Effector CD8-positive, alpha-beta T cell (primary cell): Measurements from ENCODE around the gene GGACT.

Source experiments
- DNase-seq: peaks from one replicate; lab custom pipeline; 2025; lab: John Stamatoyannopoulos, UW

Gene GGACT

DNA sequence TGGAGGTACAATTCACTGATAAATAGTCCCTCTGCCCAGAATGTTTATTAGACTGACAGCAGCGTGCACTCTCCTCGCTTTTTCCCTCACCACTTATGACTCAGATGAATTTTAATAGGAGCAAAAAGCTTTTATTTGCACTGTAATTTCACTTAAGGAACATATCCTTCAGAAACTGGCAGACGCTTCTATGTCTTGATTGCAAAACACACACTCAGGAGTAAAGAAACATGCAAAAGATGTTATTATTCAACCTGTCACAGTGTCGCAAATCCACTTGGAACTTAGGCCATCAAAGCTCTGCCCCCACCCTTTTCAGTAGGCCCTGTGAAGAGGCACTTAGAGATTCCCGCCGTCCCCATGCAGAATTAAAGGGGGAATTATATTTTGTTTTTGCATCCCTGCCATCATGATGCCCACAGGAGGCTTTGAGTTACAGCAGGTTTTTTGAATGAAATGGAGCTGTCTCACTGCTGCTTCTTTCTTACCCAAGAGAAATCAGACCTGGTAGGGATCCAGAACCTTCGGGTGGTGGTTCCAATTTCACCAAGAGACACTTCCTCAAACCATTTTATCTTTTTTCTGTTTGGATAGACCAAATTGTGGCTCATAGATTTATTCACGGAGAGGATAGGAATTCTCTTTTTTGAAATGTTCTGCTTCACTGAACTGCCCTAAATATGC, 74.5 kb downstream of the GGACT start:
- DNase-seq = no peak

DNA sequence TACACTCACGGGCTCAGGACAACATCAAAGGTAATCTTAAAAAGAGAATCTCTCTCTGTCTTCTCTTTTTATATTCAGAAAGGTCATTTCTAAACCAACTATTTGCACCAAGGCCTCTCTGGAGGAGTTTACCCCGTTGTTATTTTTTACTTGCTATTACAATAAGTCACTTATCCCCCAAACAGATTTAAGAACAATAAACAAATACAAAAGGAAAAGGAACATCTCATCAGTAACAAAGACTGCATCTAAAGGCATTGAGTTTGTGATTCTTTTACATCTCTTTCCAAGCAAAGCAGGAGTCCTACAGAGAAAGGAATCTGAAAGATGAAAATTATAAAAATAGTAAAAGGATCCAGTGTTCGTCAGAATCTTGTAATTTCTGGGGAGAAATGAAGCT, 75.4 kb downstream of the GGACT start:
- DNase-seq = no peak

DNA sequence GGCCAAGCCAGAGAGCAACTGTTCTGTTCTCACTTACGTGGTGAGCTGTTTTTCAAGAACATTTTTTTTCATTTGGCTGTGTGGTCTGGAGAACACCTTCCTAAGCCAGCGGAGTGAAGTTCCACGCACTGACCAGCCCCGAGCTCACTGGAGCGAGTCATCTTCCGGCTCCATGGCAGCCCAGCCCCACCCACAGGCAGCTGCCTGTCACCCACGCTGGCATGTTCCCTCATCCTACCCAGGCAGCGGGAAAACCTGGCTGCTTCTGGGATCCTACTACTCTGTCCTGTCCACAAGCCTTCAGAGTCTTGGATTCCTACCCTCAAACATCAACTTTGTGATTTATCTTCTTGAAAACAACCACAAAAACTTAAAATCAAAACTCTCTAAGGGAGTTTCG, 76.2 kb downstream of the GGACT start:
- DNase-seq = no peak

DNA sequence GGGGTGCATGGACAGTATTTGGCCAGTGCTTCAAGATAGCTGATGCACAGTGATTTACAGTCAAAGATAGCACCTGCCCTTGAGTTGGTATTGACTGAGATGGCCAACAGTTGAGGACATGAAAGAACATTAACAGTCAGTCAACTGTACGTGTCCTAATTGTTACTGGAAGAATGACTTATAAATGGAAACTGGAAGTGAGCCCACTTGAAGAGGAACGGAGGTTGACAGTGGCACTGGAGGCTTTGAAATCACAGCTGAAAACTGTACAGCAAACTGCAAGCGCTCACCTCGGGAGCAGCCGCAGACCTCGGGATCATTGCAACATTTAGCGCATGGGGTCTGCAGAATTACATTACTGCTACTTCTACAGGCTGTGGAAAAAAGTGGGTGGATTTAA, 77.1 kb downstream of the GGACT start:
- DNase-seq = no peak

DNA sequence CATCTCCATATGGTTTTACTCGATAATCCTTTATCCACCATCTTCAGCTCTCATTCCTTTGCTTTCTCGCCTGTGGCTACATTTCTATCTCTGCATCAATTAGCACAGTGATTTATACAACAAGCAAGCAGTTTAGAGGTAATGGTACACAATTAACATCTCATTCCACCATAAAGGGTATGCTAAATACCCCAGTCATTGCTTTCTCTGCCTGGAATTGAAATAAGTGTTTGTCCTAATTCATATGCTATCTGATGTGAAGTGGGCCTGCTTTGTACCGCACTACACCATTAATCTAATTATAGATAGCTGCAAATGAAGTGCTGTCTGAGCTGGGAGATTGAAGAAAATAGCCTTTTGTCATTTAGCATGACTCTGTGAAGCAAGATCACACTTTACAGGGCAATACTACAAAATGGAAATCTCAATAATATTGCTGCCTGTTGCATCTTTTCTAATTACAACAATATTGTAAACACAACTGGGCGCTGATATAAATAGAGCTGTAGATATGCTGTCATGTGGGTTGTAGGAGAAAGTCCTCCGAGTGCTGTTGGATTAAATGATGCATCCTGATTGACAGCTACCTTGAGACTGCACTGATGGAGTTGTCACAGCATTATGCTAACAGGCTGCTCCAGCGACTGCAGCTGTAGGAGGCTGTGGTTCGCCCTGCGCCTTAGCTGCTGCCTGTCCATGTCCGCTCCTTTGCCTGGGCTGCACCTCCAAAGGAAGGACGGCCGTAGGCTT, 78.2 kb downstream of the GGACT start:
- no peak for DNase-seq

DNA sequence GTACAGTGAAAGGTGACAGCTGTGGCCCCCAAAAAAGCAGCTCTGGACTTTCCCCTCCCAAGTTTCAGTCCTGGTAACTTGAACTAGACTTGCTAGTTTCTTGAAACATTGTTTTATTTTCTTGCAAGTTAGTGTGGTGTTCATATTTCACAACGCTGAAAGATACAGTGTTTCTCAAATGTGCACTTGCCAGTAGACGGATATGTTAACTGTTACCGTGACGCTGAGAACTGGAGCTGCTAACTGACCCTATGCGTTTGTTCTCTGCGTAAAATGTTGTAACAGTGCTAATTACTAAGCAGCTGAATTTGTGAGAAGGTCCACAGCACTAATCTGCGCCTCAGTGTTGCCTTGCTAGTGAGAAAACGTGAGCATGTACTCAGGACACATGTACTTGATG, 79.6 kb downstream of the GGACT start:
- DNase-seq = no peak

DNA sequence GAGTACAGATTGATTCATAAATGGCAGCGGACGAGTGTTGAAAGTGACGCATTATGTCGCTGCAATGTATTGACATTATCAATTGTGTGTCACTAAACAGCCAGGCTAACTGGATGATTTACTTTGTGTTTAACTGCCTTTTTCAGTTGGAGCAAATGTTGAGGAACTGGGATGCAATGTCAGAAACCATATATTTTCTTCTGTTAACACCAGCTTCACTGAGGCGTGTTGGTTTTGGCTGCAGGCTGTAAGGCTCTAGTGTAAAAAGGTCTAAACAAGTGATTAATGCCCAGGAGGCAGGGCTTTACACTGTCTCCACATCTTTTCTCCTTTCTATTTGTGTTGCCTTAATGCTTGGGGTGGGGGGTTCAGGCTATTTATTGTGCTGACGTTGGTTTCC, 80.1 kb downstream of the GGACT start:
- no peak for DNase-seq

DNA sequence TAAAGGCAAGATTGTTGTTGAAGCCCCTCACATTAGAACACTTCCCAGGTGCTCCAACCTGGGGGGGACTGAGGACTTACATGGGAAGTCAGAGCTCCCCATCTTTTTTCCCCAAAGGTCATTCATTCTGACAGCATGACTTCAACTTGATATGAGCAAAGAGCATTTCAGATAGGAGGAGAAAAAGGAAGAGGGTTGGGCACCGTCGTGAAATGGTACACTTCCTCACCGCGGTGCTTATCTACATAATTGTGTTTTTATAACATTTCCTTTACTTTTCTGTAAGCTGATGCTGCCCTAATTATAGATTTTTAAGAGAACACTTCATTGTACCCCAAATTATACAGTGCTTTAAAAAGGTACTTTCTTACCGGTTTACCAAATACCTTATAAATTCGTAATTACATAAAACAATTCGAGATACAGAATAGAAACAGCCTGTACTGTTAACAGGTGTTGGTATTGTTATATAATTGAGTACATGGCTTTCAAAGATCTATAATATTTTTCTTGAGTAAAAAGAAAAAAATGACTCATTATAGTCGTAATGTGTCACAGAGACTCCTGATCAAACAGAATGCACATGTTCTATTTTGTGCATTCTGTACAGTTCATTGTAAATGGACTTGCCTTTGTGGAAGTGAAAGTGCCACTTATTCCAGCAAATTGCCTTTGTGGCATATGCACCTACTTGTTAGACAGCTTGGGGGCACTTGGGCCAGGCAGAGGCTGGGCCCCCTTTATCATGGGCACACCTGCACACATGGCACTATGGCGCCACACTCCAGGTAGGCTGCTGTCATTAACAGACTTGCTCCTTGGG, 81.8 kb downstream of the GGACT start:
- no peak for DNase-seq

DNA sequence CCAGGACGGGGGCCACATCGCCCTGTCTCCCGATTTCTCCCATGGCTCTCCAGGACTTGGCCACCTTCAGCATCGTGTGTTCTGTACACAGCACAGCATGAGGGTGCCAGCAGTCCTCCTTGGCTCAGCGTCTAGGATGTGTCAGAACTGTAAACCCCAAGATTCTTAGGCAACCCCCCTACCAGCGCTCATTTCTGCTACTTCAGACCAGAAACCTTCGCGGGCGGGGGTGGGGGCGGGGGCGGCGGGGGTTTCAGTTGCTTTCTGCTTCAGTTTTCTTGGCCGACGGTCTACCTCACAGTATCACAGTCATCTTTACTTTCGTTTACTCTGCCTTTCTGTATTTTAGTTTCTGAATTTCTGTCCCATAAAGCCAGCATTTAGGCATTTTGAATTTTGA, 82.4 kb downstream of the GGACT start:
- no peak for DNase-seq

DNA sequence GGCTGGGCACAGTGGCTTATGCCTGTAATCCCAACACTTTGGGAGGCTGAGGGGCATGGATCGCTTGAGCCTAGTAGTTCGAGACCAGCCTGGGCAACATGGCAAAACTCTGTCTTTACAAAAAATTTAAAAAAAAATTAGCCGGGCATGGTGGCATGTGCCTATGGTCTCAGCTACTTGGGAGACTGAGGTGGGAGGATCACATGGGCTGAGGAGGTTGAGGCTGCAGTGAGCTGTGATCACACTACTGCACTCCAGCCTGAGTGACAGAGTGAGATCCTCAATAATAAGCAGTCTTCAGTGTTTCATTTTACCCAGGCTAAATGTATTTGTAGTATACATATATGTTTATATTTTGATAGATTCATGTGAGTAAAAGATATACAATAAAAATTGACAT, 85.0 kb downstream of the GGACT start:
- DNase-seq = no peak

DNA sequence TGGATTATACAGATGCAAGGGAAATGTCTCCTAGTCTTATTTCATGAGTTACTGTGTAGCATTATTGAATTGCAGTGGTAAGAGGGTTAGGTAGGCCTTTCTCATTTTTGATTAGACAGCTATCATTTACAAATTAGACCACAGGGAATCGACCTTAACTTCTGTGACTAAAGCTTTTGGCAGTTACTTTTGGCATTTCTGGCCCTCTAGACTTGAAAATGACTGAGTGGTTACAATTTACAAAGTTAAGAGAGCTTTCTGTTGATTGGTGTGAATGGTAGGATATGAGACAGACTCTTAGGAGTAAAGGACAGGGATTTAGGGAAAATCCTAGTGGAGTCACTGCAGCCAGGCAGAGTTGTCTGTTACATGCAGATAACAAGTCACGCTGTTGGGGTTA, 86.1 kb downstream of the GGACT start:
- DNase-seq = no peak

DNA sequence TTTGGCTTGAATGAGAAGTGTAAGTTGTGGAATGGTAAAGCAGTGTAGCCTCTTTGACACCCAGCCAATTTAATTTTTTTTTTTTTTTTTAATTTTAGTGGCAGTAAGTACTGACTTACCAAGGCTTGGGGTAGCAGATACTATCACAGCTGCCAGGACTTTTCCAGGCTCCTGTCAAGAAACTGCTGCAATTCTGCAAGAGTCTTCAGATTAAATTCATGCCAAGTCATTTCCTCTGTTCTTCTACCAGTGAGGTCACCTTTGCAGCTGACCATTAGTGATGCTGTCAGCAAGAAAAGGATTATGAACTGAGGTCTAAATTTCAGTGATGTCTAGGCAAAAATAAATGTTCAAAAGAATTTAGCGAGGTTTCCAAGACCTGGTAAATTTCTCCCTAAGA, 91.2 kb downstream of the GGACT start:
- DNase-seq = no peak

DNA sequence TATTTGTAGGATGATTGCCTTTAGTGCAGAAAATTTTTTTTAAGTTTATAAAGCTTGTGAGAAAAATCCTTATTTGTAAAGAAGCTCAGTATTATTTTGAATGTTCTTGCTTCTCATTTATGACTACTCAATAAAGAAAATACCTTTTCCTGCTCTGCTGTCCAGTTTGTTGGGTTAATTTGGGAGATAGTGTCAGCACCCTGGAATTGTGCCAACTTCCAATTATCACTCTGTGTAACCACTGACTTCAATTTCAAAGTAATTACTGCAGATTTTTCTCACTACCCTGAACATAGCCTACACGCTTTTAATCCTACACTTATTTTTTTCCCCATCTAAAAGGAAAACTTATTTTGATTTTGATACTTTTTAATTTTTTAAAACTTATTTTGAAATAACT, 93.1 kb downstream of the GGACT start:
- DNase-seq = no peak

DNA sequence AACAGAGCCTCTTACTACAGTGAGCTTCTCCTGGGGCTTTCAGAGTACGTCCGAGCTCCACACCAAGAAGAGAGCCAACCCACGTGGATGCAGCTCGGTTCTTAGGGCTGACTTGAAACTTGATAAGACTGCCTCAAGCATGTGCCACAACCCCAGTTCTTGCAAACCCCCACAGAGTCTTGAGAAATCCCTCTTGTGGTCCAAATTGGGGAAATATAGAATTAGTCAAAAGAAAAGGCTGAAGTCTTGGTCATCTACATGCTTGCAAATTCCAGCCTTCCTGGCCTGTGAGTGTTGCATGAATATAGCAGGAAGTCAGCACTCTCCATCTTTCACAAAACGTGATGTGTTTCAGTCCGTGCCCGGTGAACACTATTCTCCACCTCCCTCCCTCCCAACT, 95.2 kb downstream of the GGACT start:
- DNase-seq = no peak

DNA sequence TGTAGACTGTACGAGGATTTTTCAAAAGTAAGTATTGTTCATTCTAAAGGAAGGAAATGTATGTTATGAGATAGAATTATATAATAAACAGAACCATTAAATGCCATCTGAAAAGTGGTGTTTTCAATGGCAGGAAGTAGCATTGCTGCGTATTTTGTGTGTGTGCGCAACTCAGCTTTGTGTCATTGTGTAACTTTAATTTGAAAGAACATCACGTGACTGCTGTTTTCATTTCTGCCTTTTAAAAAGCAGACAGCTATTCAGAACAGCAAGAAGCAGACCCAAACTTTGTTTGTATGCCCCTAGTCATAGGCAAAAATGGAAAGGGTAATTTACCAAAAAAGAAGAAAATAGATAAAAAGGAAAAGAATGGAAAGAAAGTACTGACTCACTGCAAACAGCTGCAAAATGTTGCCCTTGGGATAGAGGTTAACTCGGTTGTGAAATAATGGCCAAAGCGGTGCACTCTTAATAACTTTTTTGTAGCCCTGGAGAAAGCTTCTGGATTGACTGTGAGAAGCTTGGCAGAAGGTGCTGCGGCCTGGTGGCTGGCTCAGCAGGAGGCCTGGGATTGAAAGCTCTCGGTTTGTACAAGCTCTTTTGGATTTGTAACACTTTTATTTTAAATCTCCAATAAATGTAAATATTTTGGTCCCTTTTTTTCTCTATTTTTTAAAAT, 97.3 kb downstream of the GGACT start:
- no peak for DNase-seq

DNA sequence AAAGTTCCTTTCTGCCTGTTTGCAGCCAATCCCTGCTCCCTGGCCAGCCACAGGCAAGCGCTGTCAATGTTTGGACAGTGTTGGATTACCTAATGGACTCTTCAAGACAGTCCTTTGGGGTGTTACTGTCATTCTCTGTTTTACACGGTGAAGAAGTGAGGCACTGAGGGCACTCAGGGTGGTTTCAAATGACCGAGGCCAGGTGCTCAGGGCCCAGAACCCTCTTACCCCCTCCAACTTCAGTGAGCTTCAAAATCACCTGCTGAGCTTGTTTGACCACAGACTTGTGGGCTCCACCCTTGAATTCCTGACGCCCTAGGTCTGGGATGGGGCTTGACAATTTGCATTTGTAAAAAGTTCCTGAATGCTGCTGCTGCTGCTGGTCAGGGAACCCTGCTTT, 97.9 kb downstream of the GGACT start:
- DNase-seq = no peak

DNA sequence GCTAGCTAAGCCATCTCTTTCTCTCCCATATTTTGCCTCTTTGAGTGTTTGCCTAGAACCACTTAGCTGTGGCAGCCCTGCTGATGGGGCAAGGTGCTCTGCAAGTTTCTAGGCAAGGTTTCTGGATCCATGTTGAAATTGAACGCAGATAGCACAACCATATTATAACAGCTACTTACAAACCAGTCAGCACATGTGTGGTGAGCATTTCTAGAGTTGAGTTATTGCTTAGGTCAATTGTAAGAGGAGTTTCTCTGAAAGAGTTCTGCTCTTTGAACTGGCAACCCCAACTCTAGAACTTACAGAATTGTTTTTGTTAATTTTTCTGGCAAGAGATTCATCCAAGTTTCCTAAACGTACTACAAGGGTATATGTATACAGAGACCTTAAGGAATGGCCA, 103.3 kb downstream of the GGACT start:
- no peak for DNase-seq

DNA sequence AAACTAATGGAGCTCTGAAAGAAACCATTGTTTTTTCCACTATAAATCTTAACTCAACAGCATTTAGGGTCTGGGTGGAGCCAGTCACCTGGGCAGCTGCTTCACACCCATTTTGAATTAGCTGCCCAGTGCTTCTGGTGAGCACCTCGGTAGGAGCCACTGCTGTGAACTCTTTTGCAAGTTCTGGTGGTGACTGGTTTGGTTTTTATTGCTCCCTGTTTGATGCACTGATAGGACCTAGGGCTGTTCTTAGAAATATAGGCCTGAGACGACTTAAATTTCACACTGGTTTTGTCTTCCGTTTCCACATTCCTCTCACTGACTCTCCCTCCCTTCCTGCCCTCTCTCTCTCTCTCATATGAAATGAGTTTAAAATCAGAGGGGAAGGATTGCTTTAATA, 103.9 kb downstream of the GGACT start:
- no peak for DNase-seq

DNA sequence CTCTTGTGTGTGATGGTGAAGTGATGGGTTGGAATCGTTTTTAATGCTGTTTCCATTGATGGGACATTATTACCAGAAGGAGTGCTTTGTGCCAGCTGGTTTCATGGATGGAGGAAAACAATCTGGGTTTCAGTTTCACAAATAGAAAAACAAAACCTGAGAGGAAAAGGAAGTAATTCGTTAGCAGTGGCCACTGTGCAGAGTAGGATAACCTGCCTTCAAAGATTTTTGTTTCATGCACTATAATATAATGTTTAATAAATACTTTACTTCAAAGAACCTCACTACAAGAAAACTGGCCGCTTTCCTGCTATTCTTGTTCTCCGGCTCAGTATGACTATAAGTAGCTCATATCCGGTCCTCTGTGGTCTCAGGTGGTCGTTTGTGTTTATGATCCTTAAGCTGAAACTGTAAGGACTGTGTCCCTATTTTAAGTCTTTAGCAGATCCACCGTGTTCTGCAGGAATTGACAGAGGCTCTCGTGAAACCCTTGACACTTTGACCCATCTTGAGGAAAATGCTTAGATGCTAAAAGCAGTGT, 104.7 kb downstream of the GGACT start:
- DNase-seq = no peak

DNA sequence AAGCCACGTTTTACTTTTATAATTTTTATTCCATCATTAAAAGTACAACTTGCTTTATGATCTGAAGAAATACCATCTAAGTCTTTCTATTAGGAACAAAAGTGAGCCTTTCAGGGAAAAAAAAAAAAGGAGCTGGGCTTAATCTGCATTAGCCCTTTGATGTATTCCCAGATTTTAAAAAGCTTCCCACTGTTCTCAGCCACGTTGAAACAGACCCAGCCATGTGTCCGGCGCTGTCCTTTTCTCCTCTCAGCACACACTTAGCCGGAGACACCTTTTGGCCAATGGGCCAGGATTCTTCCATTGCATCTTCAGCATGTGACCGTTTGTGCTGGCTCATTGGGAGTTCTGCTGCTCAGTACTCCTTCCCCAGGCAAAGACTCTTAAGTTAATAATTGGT, 105.5 kb downstream of the GGACT start:
- DNase-seq = no peak

DNA sequence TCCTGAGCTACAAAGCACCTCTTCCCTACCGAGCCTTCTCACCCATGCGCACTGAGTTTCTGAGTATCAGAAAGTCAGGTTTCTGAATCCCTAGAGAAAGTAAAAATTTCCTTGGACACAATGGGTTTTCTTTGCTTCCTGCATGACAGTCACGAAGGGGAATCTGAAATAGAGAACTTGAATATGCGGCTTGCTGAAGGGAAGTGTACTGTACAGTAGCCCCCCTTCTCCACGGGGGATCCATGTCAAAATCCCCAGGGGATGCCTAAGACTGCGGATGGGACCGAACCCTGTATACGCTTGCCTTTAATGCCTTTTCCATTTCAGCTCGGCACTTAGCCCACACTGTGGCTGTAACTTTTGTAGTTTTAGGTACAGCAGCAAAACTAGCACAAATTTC, 107.9 kb downstream of the GGACT start:
- no peak for DNase-seq
